ENCODE measurements around the gene TNFRSF1A.

DNA sequence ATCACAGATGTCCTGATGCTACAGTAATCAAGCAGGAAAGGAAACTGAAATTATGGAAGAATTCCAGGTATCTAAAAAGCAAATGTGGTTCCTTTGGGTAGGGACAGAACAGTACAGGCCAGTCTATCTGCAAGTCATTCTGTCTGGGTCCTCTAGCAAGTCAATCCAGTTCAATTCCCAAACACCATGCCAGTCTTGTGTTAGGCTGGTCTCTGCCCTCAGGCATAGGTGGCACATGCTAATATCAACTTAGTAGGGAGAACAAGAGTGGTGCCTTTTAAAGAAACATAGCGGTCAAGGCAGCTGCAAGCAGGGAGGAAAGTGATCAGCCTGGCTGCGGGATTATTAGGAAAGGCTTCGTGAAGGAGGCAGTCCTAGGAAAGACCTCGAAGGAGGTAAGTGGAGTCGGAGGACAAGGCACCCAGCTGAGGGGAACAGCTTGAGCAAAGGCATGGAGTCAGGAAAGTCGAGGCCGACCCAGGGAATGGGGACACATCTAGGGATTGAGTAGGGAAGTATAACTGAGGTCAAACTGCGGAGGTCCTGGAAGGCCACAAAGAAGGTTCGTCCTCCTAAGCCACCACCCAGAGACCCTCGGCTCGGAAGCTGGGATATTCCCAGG is 35.2 kb downstream of the TNFRSF1A start:
- no peak for TF ChIP-seq TEAD1 (CRISPR knock-in tag; IDR thresholded peaks at IDR 0.05)
- TF ChIP-seq, protein P1, sequence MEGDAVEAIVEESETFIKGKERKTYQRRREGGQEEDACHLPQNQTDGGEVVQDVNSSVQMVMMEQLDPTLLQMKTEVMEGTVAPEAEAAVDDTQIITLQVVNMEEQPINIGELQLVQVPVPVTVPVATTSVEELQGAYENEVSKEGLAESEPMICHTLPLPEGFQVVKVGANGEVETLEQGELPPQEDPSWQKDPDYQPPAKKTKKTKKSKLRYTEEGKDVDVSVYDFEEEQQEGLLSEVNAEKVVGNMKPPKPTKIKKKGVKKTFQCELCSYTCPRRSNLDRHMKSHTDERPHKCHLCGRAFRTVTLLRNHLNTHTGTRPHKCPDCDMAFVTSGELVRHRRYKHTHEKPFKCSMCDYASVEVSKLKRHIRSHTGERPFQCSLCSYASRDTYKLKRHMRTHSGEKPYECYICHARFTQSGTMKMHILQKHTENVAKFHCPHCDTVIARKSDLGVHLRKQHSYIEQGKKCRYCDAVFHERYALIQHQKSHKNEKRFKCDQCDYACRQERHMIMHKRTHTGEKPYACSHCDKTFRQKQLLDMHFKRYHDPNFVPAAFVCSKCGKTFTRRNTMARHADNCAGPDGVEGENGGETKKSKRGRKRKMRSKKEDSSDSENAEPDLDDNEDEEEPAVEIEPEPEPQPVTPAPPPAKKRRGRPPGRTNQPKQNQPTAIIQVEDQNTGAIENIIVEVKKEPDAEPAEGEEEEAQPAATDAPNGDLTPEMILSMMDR (IDR thresholded peaks at IDR 0.05), result no peak
- TF ChIP-seq FOXJ3 (CRISPR knock-in tag; IDR thresholded peaks at IDR 0.05; ENCODE audit: borderline replicate concordance), result no peak
- TF ChIP-seq, protein P2, sequence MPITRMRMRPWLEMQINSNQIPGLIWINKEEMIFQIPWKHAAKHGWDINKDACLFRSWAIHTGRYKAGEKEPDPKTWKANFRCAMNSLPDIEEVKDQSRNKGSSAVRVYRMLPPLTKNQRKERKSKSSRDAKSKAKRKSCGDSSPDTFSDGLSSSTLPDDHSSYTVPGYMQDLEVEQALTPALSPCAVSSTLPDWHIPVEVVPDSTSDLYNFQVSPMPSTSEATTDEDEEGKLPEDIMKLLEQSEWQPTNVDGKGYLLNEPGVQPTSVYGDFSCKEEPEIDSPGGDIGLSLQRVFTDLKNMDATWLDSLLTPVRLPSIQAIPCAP (CRISPR knock-in tag; IDR thresholded peaks at IDR 0.05), result no peak
- no peak for TF ChIP-seq NR1H2 (CRISPR knock-in tag; IDR thresholded peaks at IDR 0.05)
- no peak for TF ChIP-seq JUN (CRISPR knock-in tag; IDR thresholded peaks at IDR 0.05)
- TF ChIP-seq, protein P3, sequence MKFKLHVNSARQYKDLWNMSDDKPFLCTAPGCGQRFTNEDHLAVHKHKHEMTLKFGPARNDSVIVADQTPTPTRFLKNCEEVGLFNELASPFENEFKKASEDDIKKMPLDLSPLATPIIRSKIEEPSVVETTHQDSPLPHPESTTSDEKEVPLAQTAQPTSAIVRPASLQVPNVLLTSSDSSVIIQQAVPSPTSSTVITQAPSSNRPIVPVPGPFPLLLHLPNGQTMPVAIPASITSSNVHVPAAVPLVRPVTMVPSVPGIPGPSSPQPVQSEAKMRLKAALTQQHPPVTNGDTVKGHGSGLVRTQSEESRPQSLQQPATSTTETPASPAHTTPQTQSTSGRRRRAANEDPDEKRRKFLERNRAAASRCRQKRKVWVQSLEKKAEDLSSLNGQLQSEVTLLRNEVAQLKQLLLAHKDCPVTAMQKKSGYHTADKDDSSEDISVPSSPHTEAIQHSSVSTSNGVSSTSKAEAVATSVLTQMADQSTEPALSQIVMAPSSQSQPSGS (CRISPR knock-in tag; IDR thresholded peaks at IDR 0.05; ENCODE audit: borderline replicate concordance, low read depth), result no peak
- TF ChIP-seq, protein P4, sequence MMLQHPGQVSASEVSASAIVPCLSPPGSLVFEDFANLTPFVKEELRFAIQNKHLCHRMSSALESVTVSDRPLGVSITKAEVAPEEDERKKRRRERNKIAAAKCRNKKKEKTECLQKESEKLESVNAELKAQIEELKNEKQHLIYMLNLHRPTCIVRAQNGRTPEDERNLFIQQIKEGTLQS (CRISPR knock-in tag; conservative IDR thresholded peaks at IDR 0.05), result no peak
- TF ChIP-seq, protein P5, sequence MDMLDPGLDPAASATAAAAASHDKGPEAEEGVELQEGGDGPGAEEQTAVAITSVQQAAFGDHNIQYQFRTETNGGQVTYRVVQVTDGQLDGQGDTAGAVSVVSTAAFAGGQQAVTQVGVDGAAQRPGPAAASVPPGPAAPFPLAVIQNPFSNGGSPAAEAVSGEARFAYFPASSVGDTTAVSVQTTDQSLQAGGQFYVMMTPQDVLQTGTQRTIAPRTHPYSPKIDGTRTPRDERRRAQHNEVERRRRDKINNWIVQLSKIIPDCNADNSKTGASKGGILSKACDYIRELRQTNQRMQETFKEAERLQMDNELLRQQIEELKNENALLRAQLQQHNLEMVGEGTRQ (CRISPR knock-in tag; IDR thresholded peaks at IDR 0.05), result no peak
- no peak for TF ChIP-seq ZNF219 (CRISPR knock-in tag; IDR thresholded peaks at IDR 0.05; ENCODE audit: borderline replicate concordance)
- TF ChIP-seq, protein P6, sequence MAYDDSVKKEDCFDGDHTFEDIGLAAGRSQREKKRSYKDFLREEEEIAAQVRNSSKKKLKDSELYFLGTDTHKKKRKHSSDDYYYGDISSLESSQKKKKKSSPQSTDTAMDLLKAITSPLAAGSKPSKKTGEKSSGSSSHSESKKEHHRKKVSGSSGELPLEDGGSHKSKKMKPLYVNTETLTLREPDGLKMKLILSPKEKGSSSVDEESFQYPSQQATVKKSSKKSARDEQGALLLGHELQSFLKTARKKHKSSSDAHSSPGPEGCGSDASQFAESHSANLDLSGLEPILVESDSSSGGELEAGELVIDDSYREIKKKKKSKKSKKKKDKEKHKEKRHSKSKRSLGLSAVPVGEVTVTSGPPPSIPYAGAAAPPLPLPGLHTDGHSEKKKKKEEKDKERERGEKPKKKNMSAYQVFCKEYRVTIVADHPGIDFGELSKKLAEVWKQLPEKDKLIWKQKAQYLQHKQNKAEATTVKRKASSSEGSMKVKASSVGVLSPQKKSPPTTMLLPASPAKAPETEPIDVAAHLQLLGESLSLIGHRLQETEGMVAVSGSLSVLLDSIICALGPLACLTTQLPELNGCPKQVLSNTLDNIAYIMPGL (CRISPR knock-in tag; IDR thresholded peaks at IDR 0.05), result no peak
